Activated CD4-positive, alpha-beta memory T cell treated with anti-CD3 and anti-CD28 coated beads for 36 hours (primary cell): ENCODE measurements around the gene LACTB. TPM values are rescaled to one million over a fixed set of nuclear protein-coding genes. Genes with fewer than 3 reads are reported as not detected.

Experiments used
- CTCF ChIA-PET: fragments of 350-600 bp; sonication (Branson Sonifier 250); formaldehyde crosslinking; loops from one replicate; lab custom pipeline; 2021; ENCODE audit warnings: antibody characterized with exemption, inconsistent platforms; lab: Charles Lee
- POLR2A ChIA-PET: fragments of 350-600 bp; sonication (Branson Sonifier 250); formaldehyde crosslinking; loops from one replicate; lab custom pipeline; 2021; ENCODE audit warnings: antibody characterized with exemption; lab: Charles Lee
- DNase-seq: peaks from one replicate; pipeline ENCODE4 v3.0.0-alpha.2; 2020
- H3K27ac Mint-ChIP-seq: one replicate; pipeline ENCODE4 v1.8.0; 2021; ENCODE audit warnings: mixed read lengths
- H3K27me3 Mint-ChIP-seq: one replicate; pipeline ENCODE4 v1.8.0; 2021; ENCODE audit warnings: mixed read lengths
- H3K36me3 Mint-ChIP-seq: one replicate; pipeline ENCODE4 v1.8.0; 2021; ENCODE audit warnings: mixed read lengths
- H3K4me1 Mint-ChIP-seq: one replicate; pipeline ENCODE4 v1.8.0; 2021; ENCODE audit warnings: low read depth, mixed read lengths
- H3K4me3 Mint-ChIP-seq: one replicate; pipeline ENCODE4 v1.8.0; 2021; ENCODE audit warnings: mild to moderate bottlenecking, mixed read lengths
- H3K9me3 Mint-ChIP-seq: one replicate; pipeline ENCODE4 v1.8.0; 2021; ENCODE audit warnings: mixed read lengths
- intact Hi-C: fragments of 100-400 bp; cut with micrococcal nuclease; formaldehyde crosslinking; loops from one replicate; pipeline ENCODE4 v1.15.1; 2023
- total RNA-seq, 2 experiments: library from RNA; stranded (reverse); gene quantifications; one replicate each; pipeline ENCODE4 v1.2.3, GENCODE V29; 2021

LACTB gene
- total RNA-seq, 2 experiments from 2014 or later, result 23.7 to 24.5 TPM

GRCh38 chr15:63160638-63161037 lies 39.0 kb downstream of the LACTB start:
- no peak overlapping the region for H3K4me3 Mint-ChIP-seq
- H3K27ac Mint-ChIP-seq, result no peak overlapping the region
- H3K4me1 Mint-ChIP-seq, result peaks cover 9% of the 10 kb centered on the region
- ChIA-PET CTCF (no interaction called here), POLR2A (no interaction called here)
- intact Hi-C loops, result no loop called here
- no peak for DNase-seq
- H3K36me3 Mint-ChIP-seq, result peaks cover 8% of the 10 kb centered on the region
- H3K9me3 Mint-ChIP-seq, result no peaks in the 10 kb centered on the region
- H3K27me3 Mint-ChIP-seq, result no peaks in the 10 kb centered on the region

- Mint-ChIP-seq H3K27ac (no peak overlapping the region), H3K9me3 (no peaks in the 10 kb centered on the region), H3K27me3 (no peaks in the 10 kb centered on the region), H3K4me3 (no peak overlapping the region), H3K36me3 (no peaks in the 10 kb centered on the region), H3K4me1 (no peaks in the 10 kb centered on the region)
- intact Hi-C loops, result no loop called here
- DNase-seq, result no peak
- ChIA-PET CTCF (no interaction called here), POLR2A (no interaction called here)
Observed at GRCh38 chr15:63163217-63163616, 41.6 kb downstream of the LACTB start.

- Mint-ChIP-seq H3K36me3 (no peaks in the 10 kb centered on the region), H3K27ac (no peak overlapping the region), H3K9me3 (no peaks in the 10 kb centered on the region), H3K4me3 (no peak overlapping the region), H3K27me3 (no peaks in the 10 kb centered on the region), H3K4me1 (no peaks in the 10 kb centered on the region)
- DNase-seq, result no peak
- intact Hi-C loops, result no loop called here
- POLR2A ChIA-PET, result interaction anchor here (1.9 kb wide), 1 partner anchor 8 kb away, joined by 5 read pairs; the partner anchor contains the start of gene RPS27L
- CTCF ChIA-PET, result interaction anchor here (1.5 to 1.6 kb wide), 2 partner anchors 79 to 236 kb away, joined by 5 to 7 read pairs; no protein-coding TSS in a partner anchor
Observed at GRCh38 chr15:63165166-63165859, 43.7 kb downstream of the LACTB start.

GRCh38 chr15:63166219-63166618 lies 44.6 kb downstream of the LACTB start:
- Mint-ChIP-seq H3K27ac (no peak overlapping the region), H3K4me3 (no peak overlapping the region), H3K9me3 (no peaks in the 10 kb centered on the region), H3K4me1 (no peaks in the 10 kb centered on the region), H3K27me3 (no peaks in the 10 kb centered on the region), H3K36me3 (no peaks in the 10 kb centered on the region)
- intact Hi-C loops, result no loop called here
- DNase-seq, result no peak
- ChIA-PET CTCF (interaction anchor here (0.6 to 1.6 kb wide), 7 partner anchors 31 to 237 kb away, joined by 3 to 7 read pairs (median 4); no protein-coding TSS in a partner anchor), POLR2A (interaction anchor here (1.9 kb wide), 1 partner anchor 9 kb away, joined by 5 read pairs; the partner anchor contains the start of gene RPS27L)

GRCh38 chr15:63169788-63170187 lies 48.1 kb downstream of the LACTB start:
- ChIA-PET POLR2A (interaction anchor here (1.1 kb wide), 1 partner anchor 15 kb away, joined by 3 read pairs; no protein-coding TSS in a partner anchor), CTCF (no interaction called here)
- intact Hi-C loops, result no loop called here
- Mint-ChIP-seq H3K4me3 (no peak overlapping the region), H3K4me1 (no peaks in the 10 kb centered on the region), H3K27ac (no peak overlapping the region), H3K27me3 (no peaks in the 10 kb centered on the region), H3K36me3 (no peaks in the 10 kb centered on the region), H3K9me3 (no peaks in the 10 kb centered on the region)
- DNase-seq, result no peak

- Mint-ChIP-seq H3K4me3 (no peak overlapping the region), H3K36me3 (no peaks in the 10 kb centered on the region), H3K27me3 (no peaks in the 10 kb centered on the region), H3K27ac (no peak overlapping the region), H3K9me3 (no peaks in the 10 kb centered on the region), H3K4me1 (peaks cover 9% of the 10 kb centered on the region)
- intact Hi-C loops, result no loop called here
- CTCF ChIA-PET, result interaction anchor here (0.6 kb wide), 1 partner anchor 119 kb away, joined by 3 read pairs; no protein-coding TSS in a partner anchor
- no peak for DNase-seq
- POLR2A ChIA-PET, result no interaction called here
Observed at GRCh38 chr15:63172376-63172775, 50.7 kb downstream of the LACTB start.

GRCh38 chr15:63172851-63173451 lies 51.3 kb downstream of the LACTB start:
- ChIA-PET CTCF (interaction anchor here (0.6 kb wide), 1 partner anchor 120 kb away, joined by 3 read pairs; no protein-coding TSS in a partner anchor), POLR2A (no interaction called here)
- Mint-ChIP-seq H3K4me3 (no peak overlapping the region), H3K4me1 (peaks cover 15% of the 10 kb centered on the region), H3K27me3 (no peaks in the 10 kb centered on the region), H3K9me3 (no peaks in the 10 kb centered on the region), H3K36me3 (no peaks in the 10 kb centered on the region), H3K27ac (no peak overlapping the region)
- no peak for DNase-seq
- intact Hi-C loops, result no loop called here

- CTCF ChIA-PET, result no interaction called here
- no peaks in the 10 kb centered on the region for H3K9me3 Mint-ChIP-seq
- H3K4me3 Mint-ChIP-seq, result no peak overlapping the region
- H3K36me3 Mint-ChIP-seq, result no peaks in the 10 kb centered on the region
- POLR2A ChIA-PET, result no interaction called here
- no peak for DNase-seq
- H3K27me3 Mint-ChIP-seq, result no peaks in the 10 kb centered on the region
- peaks cover 17% of the 10 kb centered on the region for H3K4me1 Mint-ChIP-seq
- intact Hi-C loops, result loop anchor here (2.0 kb wide), 1 partner anchor 62 kb away; no protein-coding TSS in a partner anchor
- H3K27ac Mint-ChIP-seq, result no peak overlapping the region
Observed at GRCh38 chr15:63176302-63176701, 54.6 kb downstream of the LACTB start.

- POLR2A ChIA-PET, result no interaction called here
Observed at GRCh38 chr15:63178034-63178433, 56.4 kb downstream of the LACTB start.

GRCh38 chr15:63180746-63181145 lies 59.1 kb downstream of the LACTB start:
- H3K4me1 Mint-ChIP-seq, result peaks cover 17% of the 10 kb centered on the region
- ChIA-PET CTCF (no interaction called here), POLR2A (no interaction called here)
- intact Hi-C loops, result loop anchor here (10.0 kb wide), 1 partner anchor 914 kb away; the partner anchor contains the start of genes CIAO2A and SNX1
- H3K27ac Mint-ChIP-seq, result no peak overlapping the region
- H3K27me3 Mint-ChIP-seq, result no peaks in the 10 kb centered on the region
- no peaks in the 10 kb centered on the region for H3K9me3 Mint-ChIP-seq
- no peaks in the 10 kb centered on the region for H3K36me3 Mint-ChIP-seq
- no peak overlapping the region for H3K4me3 Mint-ChIP-seq
- no peak for DNase-seq

More at GRCh38 chr15:63178034-63178433, 56.4 kb downstream of the LACTB start:
- no peak overlapping the region for H3K4me3 Mint-ChIP-seq
- H3K27ac Mint-ChIP-seq, result no peak overlapping the region
- no peaks in the 10 kb centered on the region for H3K36me3 Mint-ChIP-seq
- no peaks in the 10 kb centered on the region for H3K9me3 Mint-ChIP-seq
- no peak for DNase-seq
- CTCF ChIA-PET, result interaction anchor here (1.3 kb wide), 1 partner anchor 8 kb away, joined by 4 read pairs; no protein-coding TSS in a partner anchor
- no peaks in the 10 kb centered on the region for H3K27me3 Mint-ChIP-seq
- intact Hi-C loops, result no loop called here
- H3K4me1 Mint-ChIP-seq, result peaks cover 17% of the 10 kb centered on the region

GRCh38 chr15:63181648-63182047 lies 60.0 kb downstream of the LACTB start:
- intact Hi-C loops, result loop anchor here (10.0 kb wide), 1 partner anchor 913 kb away; the partner anchor contains the start of genes CIAO2A and SNX1
- POLR2A ChIA-PET, result no interaction called here
- no peaks in the 10 kb centered on the region for H3K27me3 Mint-ChIP-seq
- H3K4me1 Mint-ChIP-seq, result peaks cover 13% of the 10 kb centered on the region
- H3K9me3 Mint-ChIP-seq, result no peaks in the 10 kb centered on the region
- no peak overlapping the region for H3K27ac Mint-ChIP-seq
- no peak for DNase-seq
- no peak overlapping the region for H3K4me3 Mint-ChIP-seq
- no peaks in the 10 kb centered on the region for H3K36me3 Mint-ChIP-seq
- CTCF ChIA-PET, result no interaction called here

GRCh38 chr15:63185206-63185605 lies 63.5 kb downstream of the LACTB start:
- ChIA-PET CTCF (interaction anchor here (0.6 to 1.7 kb wide), 2 partner anchors 7 to 32 kb away, joined by 3 to 4 read pairs; no protein-coding TSS in a partner anchor), POLR2A (no interaction called here)
- Mint-ChIP-seq H3K27ac (no peak overlapping the region), H3K27me3 (no peaks in the 10 kb centered on the region), H3K36me3 (peaks cover under 1% of the 10 kb centered on the region), H3K4me3 (no peak overlapping the region), H3K4me1 (peaks cover 17% of the 10 kb centered on the region), H3K9me3 (no peaks in the 10 kb centered on the region)
- DNase-seq, result no peak
- intact Hi-C loops, result loop anchor here (10.0 kb wide), 1 partner anchor 910 kb away; the partner anchor contains the start of genes CIAO2A and SNX1
